Breast epithelium (tissue), 3 donors: Measurements from ENCODE around the gene FAAP100.

Source experiments
- CTCF ChIP-seq, 3 donors: fragments of 450-650 bp; IDR thresholded peaks; one replicate each; pipeline ENCODE4 v1.5.1; 2016 to 2017; ENCODE audit warnings: antibody characterized with exemption in 3 of 3, mild to moderate bottlenecking in 3 of 3, moderate library complexity in 3 of 3
- POLR2A ChIP-seq: fragments of 450-650 bp; IDR thresholded peaks from one replicate; pipeline ENCODE4 v1.6.1; 2016; ENCODE audit warnings: antibody characterized with exemption, mild to moderate bottlenecking, moderate library complexity
- POLR2AphosphoS5 ChIP-seq, 3 donors: sonication (generic); formaldehyde crosslinking; IDR thresholded peaks; one replicate each; pipeline ENCODE4 v1.6.1; 2017; ENCODE audit warnings: antibody characterized with exemption in 3 of 3

GRCh38 chr17:81577278-81578000 lies 25.3 kb upstream of the FAAP100 start:
- no peak for TF ChIP-seq CTCF (IDR thresholded peaks at IDR 0.05)
- no peak for TF ChIP-seq POLR2A
- no peak for TF ChIP-seq POLR2AphosphoS5 (IDR thresholded peaks at IDR 0.05)
